GM19193 (cell line): ENCODE data around the gene PLEK2.

Experiments
- POLR2A ChIP-seq: IDR thresholded peaks from 4 replicates; pipeline ENCODE4 v1.6.1; 2011; ENCODE audit not compliant: insufficient read depth, insufficient read length; ENCODE audit errors: extremely low read depth

PLEK2 gene

DNA sequence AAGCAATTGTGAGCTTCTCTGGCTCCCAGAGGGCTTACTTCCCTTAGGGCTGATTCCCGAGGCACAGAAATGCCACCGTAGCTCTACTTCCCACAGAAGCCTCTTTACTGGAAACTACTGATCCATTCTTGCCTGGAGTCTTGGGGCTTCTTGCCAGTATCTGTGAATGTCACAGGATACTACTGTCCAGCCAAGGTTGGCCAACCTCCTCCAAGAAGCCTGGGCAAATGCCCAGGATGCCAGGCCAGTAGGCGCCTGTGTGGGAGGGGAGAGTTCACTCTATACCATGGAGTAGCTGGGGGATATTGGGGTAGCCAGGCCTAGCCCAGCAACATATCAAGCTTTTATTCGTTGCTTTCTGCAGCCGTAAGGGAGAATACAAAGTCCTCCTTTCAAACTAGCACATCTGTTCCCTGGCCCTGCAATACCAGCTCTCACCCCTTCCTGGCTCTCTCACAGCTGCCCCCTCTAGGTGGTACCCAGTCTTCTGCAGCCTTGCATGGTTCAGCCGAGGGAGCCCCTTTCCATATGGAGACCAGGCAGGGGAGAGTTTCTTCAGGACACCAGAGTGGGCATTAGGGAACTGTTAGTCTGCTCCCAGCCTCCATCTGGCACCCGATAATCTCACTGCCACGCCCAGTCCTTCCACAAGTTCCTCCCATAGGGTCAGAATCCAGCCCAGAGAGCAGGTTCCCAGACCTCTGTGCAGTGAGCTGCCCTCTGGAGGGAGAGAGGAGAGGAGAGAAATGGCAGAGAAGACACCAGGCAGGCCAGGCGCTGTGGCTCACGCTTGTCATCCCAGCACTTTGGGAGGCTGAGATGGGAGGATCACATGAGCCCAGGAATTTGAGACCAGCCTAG is 24.3 kb upstream of the PLEK2 start:
- no peak for TF ChIP-seq POLR2A

DNA sequence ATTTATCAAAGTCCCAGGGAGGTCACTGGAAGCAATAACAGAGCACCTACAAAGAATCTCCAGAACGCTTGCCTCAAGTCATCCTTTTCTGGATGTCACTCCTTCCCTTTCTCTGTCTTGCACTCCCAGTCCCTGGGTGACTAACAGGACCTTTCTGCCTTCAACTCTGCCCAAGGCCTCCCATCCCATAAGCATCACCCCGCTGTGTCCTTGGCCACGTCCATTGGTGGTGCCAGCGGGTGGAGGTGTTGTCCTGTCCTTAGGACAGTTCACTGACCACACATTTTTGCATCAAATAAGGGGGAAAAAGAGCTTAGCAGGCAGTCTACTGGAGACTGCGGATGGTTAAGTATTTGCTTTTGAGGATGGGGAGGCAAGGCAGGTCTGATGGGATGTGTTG is 23.6 kb upstream of the PLEK2 start:
- TF ChIP-seq POLR2A, result no peak

DNA sequence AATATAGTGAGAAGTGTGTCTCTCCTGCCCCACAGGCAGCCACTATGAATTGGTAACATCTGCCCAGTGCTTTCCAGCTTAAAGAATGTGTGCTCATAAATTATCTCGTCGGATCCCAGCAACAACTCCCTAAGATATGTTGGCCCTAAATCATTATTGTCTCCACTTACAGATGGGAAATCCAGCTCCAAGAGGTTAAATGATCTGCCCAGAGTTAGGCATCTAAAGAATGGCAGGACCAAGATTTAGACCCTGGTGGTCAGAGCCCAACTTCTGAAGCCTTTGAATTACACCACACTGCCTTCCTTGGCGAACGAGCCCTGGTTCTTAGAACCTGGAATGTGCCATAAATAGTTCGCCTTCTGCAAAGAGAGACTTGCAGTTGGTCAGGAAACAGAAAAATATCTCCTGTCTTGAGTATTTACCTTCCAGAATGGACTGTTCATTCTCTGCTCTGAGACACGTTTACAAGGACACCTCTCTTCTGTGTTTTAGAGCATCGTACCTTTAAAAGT is 20.1 kb upstream of the PLEK2 start:
- no peak for TF ChIP-seq POLR2A

DNA sequence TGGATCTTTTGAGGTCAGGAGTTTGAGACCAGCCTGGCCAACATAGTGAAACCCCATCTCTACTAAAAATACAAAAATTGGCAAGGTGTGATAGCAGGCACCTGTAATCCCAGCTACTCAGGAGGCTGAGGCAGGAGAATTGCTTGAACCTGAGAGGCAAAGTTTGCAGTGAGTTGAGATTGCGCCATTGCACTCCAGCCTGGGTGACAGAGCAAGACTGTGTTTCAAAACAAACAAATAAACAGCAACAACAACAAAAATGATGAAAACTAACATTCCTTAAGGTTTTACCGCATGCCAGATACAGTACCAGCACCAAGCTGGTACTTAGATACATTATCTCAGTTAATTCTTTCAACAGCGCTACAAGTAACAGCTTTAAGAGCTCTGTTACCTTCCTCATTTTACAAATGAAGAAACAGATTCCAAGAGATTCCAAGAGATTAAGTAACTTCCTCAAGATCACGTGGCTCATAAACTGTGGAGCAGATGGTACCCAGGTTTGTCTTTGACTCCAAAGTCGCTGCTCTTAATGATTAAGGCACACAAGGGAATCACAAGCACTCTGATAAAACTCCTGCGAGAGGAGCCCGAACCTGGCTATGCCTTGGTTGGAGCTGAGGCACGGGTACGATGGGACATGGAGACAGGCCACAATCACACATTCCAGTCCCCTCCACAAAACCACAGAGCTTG is 17.7 kb upstream of the PLEK2 start:
- no peak for TF ChIP-seq POLR2A

DNA sequence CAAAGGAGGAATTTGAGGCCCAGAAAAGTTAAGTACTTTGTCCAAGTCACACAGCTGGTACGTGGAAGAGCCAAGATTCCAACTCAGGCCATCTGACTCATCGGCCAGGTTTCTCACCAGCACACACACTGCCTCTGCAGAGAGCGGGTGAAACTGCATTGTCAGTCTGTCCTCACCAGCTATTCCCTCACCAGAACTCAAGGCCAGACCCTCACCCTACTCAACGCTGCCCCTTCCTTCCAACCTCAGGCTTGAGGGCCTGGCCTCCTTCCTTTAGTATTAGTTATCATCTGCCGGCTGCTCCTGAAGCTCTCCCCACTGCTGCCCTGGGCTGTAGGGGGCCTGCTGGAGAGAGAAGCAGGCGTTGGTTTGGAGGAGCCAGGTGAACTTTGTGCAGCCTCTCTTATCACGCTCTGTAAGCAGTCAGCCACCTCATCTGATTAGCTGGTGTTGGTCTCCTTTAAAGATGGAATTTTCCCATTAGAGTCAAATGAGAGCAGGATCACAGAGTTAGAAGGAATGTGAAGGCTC is 16.6 kb upstream of the PLEK2 start:
- no peak for TF ChIP-seq POLR2A

DNA sequence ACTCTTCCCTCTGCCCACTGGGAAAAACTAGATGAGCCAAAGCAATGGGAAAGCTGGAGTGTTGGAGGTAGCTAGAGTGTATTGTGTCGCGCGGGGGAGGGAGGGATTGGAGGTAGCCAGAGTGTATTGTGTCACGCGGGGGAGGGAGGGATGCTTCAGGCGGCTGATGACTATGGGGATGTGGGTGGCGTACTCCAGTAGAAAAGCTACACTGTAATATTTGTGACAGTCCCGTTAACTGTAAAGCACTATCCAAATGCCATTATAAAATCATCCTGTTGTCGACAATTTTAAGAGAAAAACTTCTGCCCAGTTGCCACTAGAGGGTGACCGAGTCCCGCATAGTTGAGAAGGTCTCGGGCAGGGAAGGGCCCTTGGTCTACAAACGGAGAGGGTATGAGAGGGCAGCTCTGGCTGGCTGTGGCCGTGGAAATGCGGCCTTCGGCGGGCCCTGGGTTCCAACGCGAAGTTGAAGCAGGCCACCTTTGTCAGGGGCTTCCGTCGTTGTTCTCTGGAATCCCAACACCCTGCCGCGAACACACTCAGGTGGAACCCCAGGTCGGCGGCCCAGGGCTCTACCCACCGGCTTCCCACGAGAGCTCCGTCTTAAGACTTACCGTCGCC is 15.1 kb upstream of the PLEK2 start:
- TF ChIP-seq POLR2A, result no peak

DNA sequence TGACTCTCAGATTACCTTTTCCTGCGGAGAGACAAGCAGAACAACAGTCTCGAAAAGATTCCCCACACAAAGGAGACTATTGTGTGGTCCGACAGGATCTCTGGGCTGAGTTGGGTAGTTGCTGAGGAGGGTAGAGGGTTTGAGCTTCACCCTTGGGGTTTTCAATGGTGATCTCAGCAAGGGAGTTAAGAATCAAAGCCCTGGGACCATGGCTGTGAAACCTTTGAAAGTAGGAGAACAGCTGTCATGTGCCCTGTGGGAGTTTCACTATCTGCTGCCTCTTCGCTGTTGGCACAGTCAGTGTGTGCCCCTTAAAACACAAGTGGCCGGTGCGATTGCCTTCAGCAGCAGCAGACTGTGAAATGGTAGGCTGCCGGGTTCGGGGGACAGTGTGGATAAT is 14.2 kb upstream of the PLEK2 start:
- TF ChIP-seq POLR2A, result no peak

DNA sequence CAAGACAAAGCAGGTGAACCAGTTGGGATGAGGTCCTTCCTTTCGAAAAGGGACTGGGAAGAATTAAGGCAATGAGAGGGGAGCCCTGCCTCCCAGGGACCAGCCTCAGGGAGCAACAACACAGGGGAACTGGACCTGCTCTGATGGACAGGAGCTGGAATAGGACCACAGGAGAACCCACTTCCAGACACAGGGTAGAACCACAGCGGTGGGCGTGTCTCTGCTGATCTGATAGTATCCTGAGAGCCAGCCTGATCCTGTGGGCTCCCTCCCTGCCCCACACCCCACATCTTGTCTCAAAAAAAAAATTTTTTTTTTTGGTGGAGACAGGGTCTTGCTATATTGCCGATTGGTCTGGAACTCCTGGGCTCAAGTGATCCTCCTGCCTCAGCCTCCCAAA is 13.6 kb upstream of the PLEK2 start:
- TF ChIP-seq POLR2A, result no peak

DNA sequence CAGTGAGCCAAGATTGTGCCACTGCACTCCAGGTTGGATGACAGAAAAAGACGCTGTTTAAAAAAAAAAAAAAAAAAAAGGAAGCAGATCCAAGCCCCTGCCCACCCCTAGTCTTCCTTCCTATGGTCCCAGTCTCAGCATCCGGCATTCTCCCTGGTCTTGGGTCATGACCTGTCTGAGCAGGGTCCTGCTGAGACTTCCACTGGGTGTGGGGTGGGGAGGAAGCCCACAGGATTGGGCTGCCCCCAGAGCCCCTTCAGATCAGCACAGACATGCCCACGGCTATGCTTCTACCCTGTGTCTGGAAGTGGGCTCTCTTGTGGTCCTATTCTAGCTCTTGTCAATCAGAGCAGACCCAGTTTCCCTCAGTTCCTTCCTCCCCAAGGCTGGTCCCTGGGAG is 12.6 kb upstream of the PLEK2 start:
- no peak for TF ChIP-seq POLR2A

DNA sequence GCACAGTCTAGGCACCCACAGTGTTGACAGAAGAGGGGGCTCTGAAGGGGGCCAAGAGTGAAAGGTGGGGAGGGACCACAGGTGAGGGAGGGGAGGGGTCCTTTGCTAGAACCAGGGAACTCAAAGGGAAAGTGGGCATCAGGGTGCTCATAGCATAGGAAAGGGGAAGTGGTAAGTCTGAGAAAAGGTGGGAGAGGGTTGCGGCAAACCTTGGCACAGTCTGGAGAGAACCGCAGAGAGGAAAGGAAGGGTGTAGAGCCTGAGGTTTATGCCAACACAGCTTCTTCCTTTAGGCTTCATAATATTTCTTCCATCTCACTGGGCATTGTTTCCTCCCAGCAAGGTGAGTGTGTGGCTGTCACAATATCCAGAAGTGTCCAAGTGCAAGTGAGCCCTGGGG is 11.5 kb upstream of the PLEK2 start:
- TF ChIP-seq POLR2A, result no peak

DNA sequence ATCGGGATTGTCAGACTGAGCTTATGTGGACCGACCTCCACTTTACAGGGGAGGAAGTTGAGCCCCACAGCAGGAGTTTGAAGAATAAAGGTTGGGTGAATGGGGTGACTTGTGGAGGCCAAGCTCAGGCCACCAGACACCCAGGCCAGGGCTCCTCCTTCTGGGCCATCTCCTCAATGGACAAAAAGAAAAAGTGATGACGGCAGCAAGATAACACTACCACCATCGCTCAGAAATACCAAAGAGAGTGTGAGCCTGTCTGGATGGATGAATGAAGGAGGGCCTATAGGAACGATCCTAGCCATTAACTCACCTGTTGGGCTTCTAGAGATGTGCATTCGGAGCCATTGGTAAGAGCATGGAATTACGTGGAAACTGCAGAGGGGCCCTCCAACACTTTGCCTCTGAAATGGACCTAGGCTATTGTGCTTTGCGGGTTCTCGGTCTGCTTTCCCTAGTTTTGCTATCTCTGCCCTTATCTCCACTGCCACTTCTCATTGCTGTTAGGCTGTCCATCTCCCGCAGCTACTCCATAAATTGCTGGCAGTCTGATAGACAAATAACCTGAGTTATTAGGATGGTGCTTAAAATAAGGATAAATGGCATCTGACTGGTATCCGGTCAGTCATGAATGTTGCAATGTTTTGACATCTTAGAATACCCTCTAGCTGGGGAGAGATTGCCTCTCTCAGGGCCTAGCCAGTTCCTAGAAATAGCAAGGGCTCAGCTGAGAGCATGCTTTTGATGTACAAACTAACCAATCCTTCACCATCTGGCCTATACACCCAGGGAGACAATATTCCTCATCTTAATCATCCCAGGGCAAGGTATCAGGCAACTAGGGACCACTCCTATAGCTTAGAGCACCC is 9.6 kb upstream of the PLEK2 start:
- no peak for TF ChIP-seq POLR2A

DNA sequence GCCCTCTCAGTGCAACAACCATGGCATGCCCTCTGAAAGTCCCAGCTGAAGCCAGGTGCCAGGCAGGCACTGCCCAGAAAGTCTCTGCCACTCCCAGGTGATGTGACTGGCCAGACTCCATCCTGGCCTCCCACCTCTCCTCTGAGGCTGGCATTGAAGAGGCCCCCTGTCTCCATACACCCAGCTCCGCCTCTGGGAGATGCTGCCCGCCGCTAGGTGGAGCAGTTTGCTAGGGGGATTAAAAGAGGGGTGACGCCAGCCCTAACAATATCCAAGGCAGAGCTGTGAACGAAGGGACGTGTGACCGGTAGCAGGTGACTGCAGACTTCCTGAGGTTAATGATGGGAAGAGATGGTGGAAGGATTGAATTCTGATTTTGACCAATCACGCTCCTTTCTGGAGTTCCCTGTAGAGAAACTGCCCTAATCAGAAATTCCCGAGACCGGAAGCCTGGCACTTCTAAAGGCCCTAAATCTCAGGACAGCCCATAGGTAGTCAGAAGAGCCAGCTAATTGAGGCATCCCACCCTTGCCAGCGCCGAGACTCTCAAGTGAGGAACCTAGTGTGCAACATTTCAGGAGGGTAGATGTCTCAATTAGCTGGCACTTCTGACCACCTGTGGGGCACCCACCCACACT is 8.3 kb upstream of the PLEK2 start:
- no peak for TF ChIP-seq POLR2A

DNA sequence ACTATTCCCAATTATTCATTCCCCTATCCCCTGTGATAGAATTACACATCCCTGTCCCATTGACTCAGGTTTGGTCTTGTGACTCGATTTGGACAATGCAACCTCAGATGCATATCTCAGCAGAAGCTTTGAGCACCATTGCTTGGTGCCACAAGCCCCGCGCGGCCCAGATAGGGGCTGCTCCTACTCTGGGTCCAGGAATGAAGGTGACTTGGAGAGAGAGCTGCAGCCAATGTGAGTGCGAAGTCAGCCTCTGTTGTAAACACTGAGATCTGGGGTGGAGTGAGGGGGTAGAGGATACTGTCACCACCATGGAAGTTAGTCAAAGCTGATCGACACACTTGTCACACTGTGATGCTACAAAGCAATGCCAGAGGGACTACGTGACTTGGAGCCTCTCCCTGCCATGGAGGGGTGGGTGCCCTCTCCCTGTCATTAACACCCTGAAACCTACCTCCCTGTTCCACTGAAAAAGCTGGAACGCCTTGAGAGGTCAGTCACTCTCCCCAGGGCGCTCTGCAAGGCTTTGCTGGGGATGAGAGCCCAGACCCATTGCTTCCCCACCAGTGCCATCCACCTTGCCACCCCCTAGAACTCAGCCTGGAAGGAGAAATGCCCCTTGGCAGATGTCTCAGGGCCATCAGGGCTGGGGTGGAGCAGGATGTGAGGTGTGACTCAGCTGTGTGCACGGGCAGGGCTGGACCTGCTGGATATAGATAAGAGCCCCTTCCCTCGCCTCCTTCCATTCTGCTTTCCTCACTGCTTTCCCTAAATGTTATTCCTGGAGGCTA is 6.6 kb upstream of the PLEK2 start:
- no peak for TF ChIP-seq POLR2A

DNA sequence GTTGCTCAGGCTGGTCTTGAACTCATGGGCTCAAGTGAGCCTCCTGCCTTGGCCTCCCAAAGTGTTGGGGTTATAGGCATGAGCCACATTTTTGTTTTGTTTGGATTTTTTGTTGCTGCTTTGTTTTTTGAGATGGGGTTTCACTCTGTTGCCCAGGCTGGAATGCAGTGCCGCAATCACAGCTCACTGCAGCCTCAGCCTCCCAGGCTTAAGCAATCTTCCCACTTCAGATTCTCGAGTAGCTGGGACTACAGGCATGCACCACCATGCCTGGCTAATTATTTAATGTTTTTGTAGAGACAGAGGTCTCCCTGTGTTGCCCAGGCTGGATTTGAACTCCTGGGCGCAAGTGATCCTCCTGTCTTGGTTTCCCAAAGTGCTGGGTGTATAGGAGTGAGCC is 5.7 kb upstream of the PLEK2 start:
- TF ChIP-seq POLR2A, result no peak

DNA sequence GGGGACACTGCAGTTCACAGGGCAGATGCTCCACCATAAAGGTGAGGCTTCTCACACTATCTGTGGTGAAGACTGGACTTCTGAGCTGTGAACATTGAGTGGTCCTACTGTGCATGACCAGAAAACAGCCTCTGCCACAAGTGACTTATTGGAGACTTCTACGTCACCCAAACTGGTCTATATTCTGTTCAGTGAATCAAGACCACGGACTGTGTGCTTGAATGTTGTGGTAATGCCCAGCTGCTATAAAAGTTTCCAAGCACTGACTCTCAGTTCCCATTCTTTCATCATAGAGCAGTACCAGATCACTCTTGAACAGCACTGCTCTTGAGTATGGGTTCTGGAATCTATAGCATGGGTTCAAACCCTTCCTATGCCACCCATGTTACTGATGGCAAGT is 4.8 kb upstream of the PLEK2 start:
- TF ChIP-seq POLR2A, result no peak
